MCF 10A (cell line): Measurements from ENCODE around the gene JADE1. TPM values are rescaled to one million over a fixed set of nuclear protein-coding genes. Genes with fewer than 3 reads are reported as not detected.

Experiments
- BruUV-seq: library from RNA; stranded (reverse); fragments of 400-500 nt; replicated peaks from 2 replicates; lab custom pipeline; 2021; lab: Mats Ljungman, UMichigan
- CTCF ChIA-PET: fragments of 300-600 bp; sonication (Branson Sonifier 250); formaldehyde crosslinking; extraction: SDS; loops from one replicate; lab custom pipeline; 2021; ENCODE audit warnings: antibody characterized with exemption, inconsistent platforms; lab: Yijun Ruan, JAX
- POLR2A ChIA-PET: fragments of 300-600, 350-650 bp; sonication (Branson Sonifier 250); formaldehyde crosslinking; extraction: SDS; loops from one replicate; lab custom pipeline; 2020; ENCODE audit warnings: antibody characterized with exemption, inconsistent platforms; lab: Yijun Ruan, JAX
- DNase-seq: peaks from one replicate; pipeline ENCODE4 v3.0.0-alpha.2; 2018; ENCODE audit not compliant: unreplicated experiment
- H3K27ac Mint-ChIP-seq: one replicate; pipeline ENCODE4 v1.8.0; 2022; ENCODE audit warnings: mild to moderate bottlenecking, low read depth, mixed read lengths; ENCODE audit not compliant: unreplicated experiment
- H3K27me3 Mint-ChIP-seq: one replicate; pipeline ENCODE4 v1.8.0; 2022; ENCODE audit warnings: mixed read lengths; ENCODE audit not compliant: insufficient read depth, unreplicated experiment
- H3K36me3 Mint-ChIP-seq: one replicate; pipeline ENCODE4 v1.8.0; 2022; ENCODE audit warnings: mild to moderate bottlenecking, moderate library complexity, mixed read lengths; ENCODE audit not compliant: insufficient read depth, unreplicated experiment
- H3K4me1 Mint-ChIP-seq: one replicate; pipeline ENCODE4 v1.8.0; 2022; ENCODE audit warnings: mixed read lengths; ENCODE audit not compliant: insufficient read depth, unreplicated experiment
- H3K4me3 Mint-ChIP-seq: one replicate; pipeline ENCODE4 v1.8.0; 2022; ENCODE audit warnings: mild to moderate bottlenecking, moderate library complexity, mixed read lengths; ENCODE audit not compliant: unreplicated experiment
- H3K9me3 Mint-ChIP-seq: one replicate; pipeline ENCODE4 v1.8.0; 2022; ENCODE audit warnings: mixed read lengths; ENCODE audit not compliant: unreplicated experiment
- CTCF ChIP-seq: fragments of 200-600 bp; IDR thresholded peaks from one replicate; pipeline ENCODE4 v1.8.0; 2022; ENCODE audit warnings: antibody characterized with exemption, mild to moderate bottlenecking; ENCODE audit not compliant: unreplicated experiment
- intact Hi-C: fragments of 100-400 bp; cut with micrococcal nuclease; formaldehyde crosslinking; loops from 2 replicates; pipeline ENCODE4 v1.14.1; 2022
- total RNA-seq: library from RNA; stranded (reverse); gene quantifications from 2 replicates; pipeline ENCODE4 v1.2.3, GENCODE V29; 2022

The JADE1 gene
- total RNA-seq, 1 experiment from 2014 or later, result 25.9 TPM

DNA sequence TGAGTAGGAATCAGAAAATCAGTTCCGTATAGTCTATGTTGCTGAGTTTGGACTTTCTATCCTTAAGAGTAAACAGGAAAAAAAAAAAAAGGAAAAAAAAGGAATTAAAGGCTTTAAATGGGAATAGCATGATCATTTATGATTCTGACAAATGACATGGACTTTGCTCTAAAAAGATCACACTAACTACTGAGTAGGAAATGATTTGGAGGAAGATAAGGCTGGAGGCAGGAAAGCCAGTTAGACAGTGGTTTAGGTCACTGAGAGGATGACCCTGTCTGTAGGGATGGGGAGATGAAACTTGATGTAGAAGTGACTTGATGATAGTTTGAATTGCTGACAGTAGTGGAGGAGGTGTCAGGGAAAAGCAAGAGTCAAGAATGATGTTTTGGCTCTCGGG is 9.2 kb upstream of the JADE1 start:
- Mint-ChIP-seq H3K36me3 (no peaks in the 10 kb centered on the region), H3K27ac (no peak overlapping the region), H3K4me1 (peaks cover 10% of the 10 kb centered on the region), H3K9me3 (no peaks in the 10 kb centered on the region), H3K4me3 (no peak overlapping the region), H3K27me3 (no peaks in the 10 kb centered on the region)
- POLR2A ChIA-PET, result no interaction called here
- DNase-seq, result no peak
- no TSS peak for BruUV-seq
- CTCF ChIA-PET, result no interaction called here
- TF ChIP-seq CTCF, result no peak
- intact Hi-C loops, result no loop called here

DNA sequence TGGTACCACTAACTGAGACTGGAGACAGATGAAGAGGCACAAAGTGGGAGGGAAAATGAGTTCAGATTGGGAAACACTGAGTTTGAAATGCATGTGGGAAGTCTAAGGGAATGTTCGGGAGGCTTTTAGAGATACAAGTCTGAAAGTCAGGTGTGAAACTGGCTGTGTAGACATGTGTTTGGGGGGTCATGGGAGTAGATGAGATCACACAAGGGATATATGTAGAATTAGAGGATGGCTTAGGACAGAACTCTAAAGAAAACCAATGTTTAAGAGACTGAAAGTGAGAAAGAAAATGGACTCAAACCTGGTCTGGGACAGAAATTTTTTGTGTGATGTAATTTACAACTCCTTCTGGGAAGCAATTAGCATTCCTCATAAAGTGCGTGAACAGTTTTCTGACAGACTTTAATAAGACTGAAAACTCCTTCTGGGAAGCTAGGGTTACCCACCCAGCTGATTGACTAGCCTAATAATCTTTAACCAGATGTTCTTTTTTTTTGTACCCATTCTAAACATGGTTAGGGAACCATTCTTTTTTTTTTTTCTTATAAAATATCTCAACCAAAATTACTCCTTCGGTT is 8.7 kb upstream of the JADE1 start:
- CTCF ChIA-PET, result interaction anchor here (0.7 kb wide), 2 partner anchors 32 to 54 kb away, joined by 4 read pairs; no protein-coding TSS in a partner anchor
- H3K4me1 Mint-ChIP-seq, result peaks cover 10% of the 10 kb centered on the region
- no peaks in the 10 kb centered on the region for H3K9me3 Mint-ChIP-seq
- intact Hi-C loops, result no loop called here
- TF ChIP-seq CTCF, result no peak
- no peak overlapping the region for H3K4me3 Mint-ChIP-seq
- H3K36me3 Mint-ChIP-seq, result no peaks in the 10 kb centered on the region
- no peaks in the 10 kb centered on the region for H3K27me3 Mint-ChIP-seq
- no TSS peak for BruUV-seq
- DNase-seq, result no peak
- POLR2A ChIA-PET, result no interaction called here
- no peak overlapping the region for H3K27ac Mint-ChIP-seq

DNA sequence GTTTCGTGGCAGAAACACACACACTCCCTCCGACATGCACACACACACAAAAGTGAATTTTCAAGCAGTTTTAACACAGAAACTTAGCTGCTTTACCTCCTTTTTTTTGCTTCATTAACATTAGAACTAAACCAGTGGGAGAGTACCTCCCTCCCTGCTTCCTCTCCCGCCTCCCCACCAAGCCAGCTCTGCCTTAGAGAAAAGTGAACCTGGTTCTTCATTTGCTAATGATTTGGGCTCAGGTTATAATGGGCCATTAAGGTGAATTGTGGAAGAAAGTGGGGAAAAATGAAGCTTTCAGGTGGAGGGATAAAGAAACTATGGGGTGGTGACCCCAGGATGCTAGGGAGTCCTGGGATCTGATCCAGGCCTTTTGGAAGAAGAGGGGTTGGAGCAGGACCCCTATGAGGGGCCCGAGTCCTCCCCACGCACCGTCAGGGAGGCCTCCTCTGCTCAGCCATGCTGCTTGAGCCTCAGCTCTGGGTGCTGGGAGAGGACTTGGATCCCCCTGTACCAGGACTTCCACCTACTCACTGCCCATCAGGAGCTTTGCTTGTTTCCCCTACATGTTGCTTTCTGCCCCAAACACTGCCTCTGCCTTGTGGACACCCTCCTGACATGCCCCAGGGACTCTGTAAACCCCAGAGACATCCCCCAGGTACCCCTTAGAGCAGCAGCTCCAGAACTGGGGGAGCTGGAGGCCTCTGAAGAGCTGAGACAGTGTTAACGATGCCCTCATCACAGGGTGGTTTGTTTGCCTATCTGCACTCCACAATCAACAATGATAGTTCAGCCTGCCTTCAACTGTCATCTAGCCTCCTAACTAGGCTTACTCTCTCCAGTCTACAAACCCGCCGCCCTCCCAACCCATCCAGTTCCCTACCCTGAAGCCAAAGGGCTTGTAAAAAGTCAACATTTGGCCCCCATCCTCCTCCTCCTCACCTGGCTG is 6.5 kb upstream of the JADE1 start:
- Mint-ChIP-seq H3K27ac (no peak overlapping the region), H3K36me3 (no peaks in the 10 kb centered on the region), H3K9me3 (no peaks in the 10 kb centered on the region), H3K4me1 (no peaks in the 10 kb centered on the region), H3K27me3 (no peaks in the 10 kb centered on the region), H3K4me3 (no peak overlapping the region)
- intact Hi-C loops, result no loop called here
- no peak for DNase-seq
- CTCF ChIA-PET, result interaction anchor here (0.5 to 1.5 kb wide), 6 partner anchors 53 to 611 kb away, joined by 3 to 4 read pairs (median 3); no protein-coding TSS in a partner anchor
- POLR2A ChIA-PET, result no interaction called here
- no TSS peak for BruUV-seq
- no peak for TF ChIP-seq CTCF

- intact Hi-C loops, result no loop called here
- Mint-ChIP-seq H3K4me1 (no peaks in the 10 kb centered on the region), H3K27me3 (no peaks in the 10 kb centered on the region), H3K9me3 (no peaks in the 10 kb centered on the region), H3K27ac (no peak overlapping the region), H3K36me3 (no peaks in the 10 kb centered on the region), H3K4me3 (no peak overlapping the region)
- no peak for TF ChIP-seq CTCF
- ChIA-PET POLR2A (no interaction called here), CTCF (interaction anchor here (0.5 to 0.7 kb wide), 4 partner anchors 215 to 612 kb away, joined by 3 to 4 read pairs (median 4); no protein-coding TSS in a partner anchor)
- no peak for DNase-seq
- no TSS peak for BruUV-seq
These were observed 5.7 kb upstream of the JADE1 start for GRCh38 chr4:128803783-128804182.
